KMS-11 (cell line): ENCODE measurements around the gene ADAMTS2.

Source experiments
- H2AFZ ChIP-seq: fragments of 200-600 bp; sonication (generic); 2 replicates; pipeline ENCODE4 v1.6.1; 2016; ENCODE audit warnings: antibody characterized with exemption, mixed run types, low read depth
- H3K27ac ChIP-seq: fragments of 200-600 bp; sonication (generic); 2 replicates; pipeline ENCODE4 v1.6.1; 2016; ENCODE audit warnings: mild to moderate bottlenecking, mixed run types
- H3K27me3 ChIP-seq: fragments of 200-600 bp; sonication (generic); 2 replicates; pipeline ENCODE4 v1.6.1; 2017; ENCODE audit warnings: mild to moderate bottlenecking, low read depth, mixed run types, moderate library complexity; ENCODE audit not compliant: insufficient read depth
- H3K36me3 ChIP-seq: fragments of 200-600 bp; sonication (generic); 2 replicates; pipeline ENCODE4 v1.6.1; 2017; ENCODE audit warnings: mild to moderate bottlenecking, mixed run types; ENCODE audit not compliant: insufficient read depth
- H3K4me1 ChIP-seq: fragments of 200-600 bp; sonication (generic); 2 replicates; pipeline ENCODE4 v1.6.1; 2016; ENCODE audit warnings: mild to moderate bottlenecking, low read depth, mixed run types; ENCODE audit not compliant: poor library complexity, severe bottlenecking
- H3K4me2 ChIP-seq: fragments of 200-600 bp; sonication (generic); 2 replicates; pipeline ENCODE4 v1.7.0; 2016; ENCODE audit warnings: mild to moderate bottlenecking, mixed run types
- H3K4me3 ChIP-seq: fragments of 200-600 bp; sonication (generic); IDR thresholded peaks from 2 replicates; pipeline ENCODE4 v1.6.1; 2017; ENCODE audit warnings: low read depth, low read length, mixed read lengths; ENCODE audit not compliant: insufficient read depth
- H3K79me2 ChIP-seq: fragments of 200-600 bp; sonication (generic); 2 replicates; pipeline ENCODE4 v1.6.1; 2016; ENCODE audit warnings: low read depth, mixed run types; ENCODE audit not compliant: insufficient read depth
- H3K9ac ChIP-seq: fragments of 200-600 bp; sonication (generic); 2 replicates; pipeline ENCODE4 v1.6.1; 2016; ENCODE audit warnings: mild to moderate bottlenecking, mixed run types
- H4K20me1 ChIP-seq: fragments of 200-600 bp; sonication (generic); 2 replicates; pipeline ENCODE4 v1.6.1; 2016; ENCODE audit warnings: mild to moderate bottlenecking, mixed run types; ENCODE audit not compliant: insufficient read depth
- CTCF ChIP-seq: fragments of 200-600 bp; sonication (generic); conservative IDR thresholded peaks from 2 replicates; pipeline ENCODE4 v1.6.1; 2017; ENCODE audit warnings: low read depth, mild to moderate bottlenecking, antibody characterized with exemption, low read length, moderate library complexity, mixed read lengths

The ADAMTS2 gene

DNA sequence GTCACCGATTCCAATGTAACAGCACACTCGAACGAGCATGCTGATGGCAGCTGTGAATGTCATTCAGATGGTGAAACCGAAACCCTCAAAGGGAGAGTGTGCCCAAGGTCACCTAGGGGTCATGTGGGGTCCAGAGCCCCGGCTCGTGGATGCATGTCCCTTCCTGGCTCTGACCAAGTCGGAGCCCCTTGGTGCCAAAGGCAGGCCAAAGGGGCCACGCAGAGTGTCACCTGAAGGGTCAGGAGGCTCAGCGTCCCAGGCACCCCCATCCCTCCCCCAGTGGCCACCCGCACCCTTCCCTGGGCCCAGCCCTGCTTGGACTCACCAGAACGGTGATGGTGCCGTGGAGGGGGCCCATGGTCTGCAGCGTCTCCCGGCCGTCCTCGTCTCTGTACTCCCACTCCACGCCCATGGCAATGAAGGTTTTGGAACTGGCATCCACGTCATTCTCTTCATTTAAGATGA lies 215.6 kb downstream of the ADAMTS2 start:
- Histone ChIP-seq H2AFZ (no peak overlapping the region), H3K4me2 (no peak overlapping the region), H3K36me3 (no peaks in the 10 kb centered on the region), H3K4me1 (no peaks in the 10 kb centered on the region), H3K27ac (no peak overlapping the region), H3K9ac (no peak overlapping the region), H3K79me2 (no peaks in the 10 kb centered on the region), H4K20me1 (no peaks in the 10 kb centered on the region), H3K4me3 (no peak overlapping the region), H3K27me3 (no peaks in the 10 kb centered on the region)
- no peak for TF ChIP-seq CTCF

DNA sequence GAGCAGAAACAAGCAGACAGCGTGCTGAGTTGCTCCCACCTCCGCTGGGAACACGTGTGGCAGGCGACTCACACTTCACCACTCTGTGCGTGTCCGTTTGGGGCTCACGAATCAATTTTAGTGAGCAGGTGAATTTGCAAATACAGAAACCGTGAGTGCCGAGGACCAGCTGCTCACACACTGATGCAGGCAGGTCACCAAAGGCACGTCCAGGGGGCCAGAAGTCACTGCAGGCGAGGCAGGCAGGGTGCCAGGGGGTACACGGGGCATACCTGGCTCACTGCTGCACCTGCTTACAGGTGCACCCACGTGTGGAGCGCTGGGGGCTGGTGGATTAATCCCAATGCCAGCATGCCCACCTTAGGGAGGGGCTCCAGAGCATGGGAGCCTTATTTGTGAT lies 216.3 kb downstream of the ADAMTS2 start:
- Histone ChIP-seq H3K27ac (no peak overlapping the region), H3K36me3 (no peaks in the 10 kb centered on the region), H3K4me3 (no peak overlapping the region), H3K4me2 (no peak overlapping the region), H4K20me1 (no peaks in the 10 kb centered on the region), H3K9ac (no peak overlapping the region), H3K4me1 (no peaks in the 10 kb centered on the region), H3K79me2 (no peaks in the 10 kb centered on the region), H2AFZ (no peak overlapping the region), H3K27me3 (no peaks in the 10 kb centered on the region)
- no peak for TF ChIP-seq CTCF

- Histone ChIP-seq H3K27me3 (no peaks in the 10 kb centered on the region), H3K27ac (no peak overlapping the region), H3K9ac (no peak overlapping the region), H3K4me3 (no peak overlapping the region), H3K79me2 (no peaks in the 10 kb centered on the region), H3K36me3 (no peaks in the 10 kb centered on the region), H3K4me2 (no peak overlapping the region), H3K4me1 (no peaks in the 10 kb centered on the region), H2AFZ (no peak overlapping the region), H4K20me1 (no peaks in the 10 kb centered on the region)
- TF ChIP-seq CTCF, result no peak
These were observed 217.3 kb downstream of the ADAMTS2 start for GRCh38 chr5:179128041-179128365.

DNA sequence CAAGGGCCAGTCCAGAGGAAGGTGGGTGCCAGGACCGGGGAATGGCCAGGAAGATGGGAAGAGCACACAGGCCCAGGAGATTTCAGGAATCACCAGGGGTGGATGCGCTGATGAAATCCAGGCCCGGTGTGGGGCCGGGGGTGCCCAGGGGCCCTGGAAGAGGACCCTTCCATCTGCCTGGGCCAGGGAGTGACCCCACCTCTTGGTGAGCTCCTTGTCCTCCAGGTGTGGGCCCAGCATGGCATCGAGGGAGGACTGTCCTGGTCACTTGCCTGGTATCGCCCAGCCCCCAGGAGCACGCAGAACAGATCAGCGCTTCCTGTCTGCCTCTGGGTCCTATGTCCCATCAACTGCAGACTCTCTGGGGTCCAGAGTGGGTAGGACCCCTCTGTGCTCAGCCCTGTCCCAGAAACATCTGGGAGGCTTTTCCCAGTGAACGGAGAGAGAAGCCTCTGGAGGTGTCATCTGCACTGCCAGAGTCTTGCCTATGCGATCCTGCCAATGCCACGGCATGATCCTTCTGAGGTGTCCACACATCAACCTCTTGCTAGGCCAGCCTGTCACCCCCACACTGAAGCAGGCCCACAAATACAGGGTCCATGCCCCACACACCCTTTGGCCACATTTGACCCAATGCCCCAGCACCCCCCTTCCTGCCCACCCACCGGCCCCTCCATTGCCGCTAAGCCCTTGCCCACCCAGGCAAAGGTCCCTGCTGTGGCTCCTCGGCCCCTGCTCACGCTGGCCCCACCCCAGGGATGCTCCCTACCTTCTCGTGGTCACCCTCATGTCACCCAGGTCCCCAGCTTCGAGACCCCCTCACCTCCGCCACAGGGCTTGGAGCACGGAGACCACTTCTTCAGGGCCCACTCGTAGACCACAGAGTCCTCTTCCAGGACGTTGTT lies 217.9 kb downstream of the ADAMTS2 start:
- Histone ChIP-seq H3K27ac (no peak overlapping the region), H3K4me1 (no peaks in the 10 kb centered on the region), H3K27me3 (no peaks in the 10 kb centered on the region), H3K9ac (no peak overlapping the region), H3K36me3 (no peaks in the 10 kb centered on the region), H2AFZ (no peak overlapping the region), H3K4me3 (no peak overlapping the region), H3K4me2 (no peak overlapping the region), H4K20me1 (no peaks in the 10 kb centered on the region), H3K79me2 (no peaks in the 10 kb centered on the region)
- no peak for TF ChIP-seq CTCF
